Neural cell (in vitro differentiated cells): ENCODE measurements around the gene PSD2. TPM values are rescaled to one million over a fixed set of nuclear protein-coding genes. Genes with fewer than 3 reads are reported as not detected.

Source experiments
- H2AFZ ChIP-seq: fragments of 200-600, 300-800 bp; sonication (generic), shearing (Covaris generic); 2 replicates; pipeline ENCODE4 v1.6.0; 2014; ENCODE audit warnings: low read depth, mild to moderate bottlenecking, antibody characterized with exemption, low read length, moderate library complexity
- H3F3A ChIP-seq: fragments of 200-600 bp; shearing (Covaris generic); 2 replicates; pipeline ENCODE4 v1.6.1; 2016; ENCODE audit warnings: mild to moderate bottlenecking, moderate library complexity, mixed read lengths, antibody characterized with exemption, low read length; ENCODE audit not compliant: insufficient read depth, poor library complexity, severe bottlenecking
- H3K27ac ChIP-seq: fragments of 200-600, 300-800 bp; sonication (generic), shearing (Covaris generic); 2 replicates; pipeline ENCODE4 v1.5.1; 2014; ENCODE audit warnings: mild to moderate bottlenecking, low read length, moderate library complexity
- H3K27me3 ChIP-seq: fragments of 300-800, 200-600 bp; sonication (generic), shearing (Covaris generic); 2 replicates; pipeline ENCODE4 v1.6.0; 2014; ENCODE audit warnings: mild to moderate bottlenecking, low read depth, low read length, moderate library complexity; ENCODE audit not compliant: insufficient read depth
- H3K36me3 ChIP-seq: fragments of 300-800, 200-600 bp; sonication (generic), shearing (Covaris generic); 2 replicates; pipeline ENCODE4 v1.5.1; 2014; ENCODE audit warnings: mild to moderate bottlenecking, antibody characterized with exemption, low read length, moderate library complexity; ENCODE audit not compliant: insufficient read depth
- H3K4me2 ChIP-seq: fragments of 300-800, 200-600 bp; sonication (generic), shearing (Covaris generic); 2 replicates; pipeline ENCODE4 v1.6.0; 2014; ENCODE audit warnings: mild to moderate bottlenecking, low read length
- H3K4me3 ChIP-seq: fragments of 300-800, 200-600 bp; sonication (generic), shearing (Covaris generic); 2 replicates; pipeline ENCODE4 v1.5.1; 2014; ENCODE audit warnings: mild to moderate bottlenecking, low read length, moderate library complexity
- H3K79me2 ChIP-seq: fragments of 200-600 bp; shearing (Covaris generic); replicated peaks from 2 replicates; pipeline ENCODE4 v1.6.0; 2014; ENCODE audit warnings: mild to moderate bottlenecking, low read length, moderate library complexity; ENCODE audit not compliant: insufficient read depth
- H3K9ac ChIP-seq: fragments of 300-800, 200-600 bp; sonication (generic), shearing (Covaris generic); 2 replicates; pipeline ENCODE4 v1.6.1; 2016; ENCODE audit warnings: mild to moderate bottlenecking, low read length, mixed read lengths
- H3K9me2 ChIP-seq: fragments of 200-600 bp; shearing (Covaris generic); 2 replicates; pipeline ENCODE4 v1.6.1; 2016; ENCODE audit warnings: mild to moderate bottlenecking, low read length, mixed read lengths; ENCODE audit not compliant: insufficient read depth
- H3K9me3 ChIP-seq: fragments of 200-600, 300-800 bp; sonication (generic), shearing (Covaris generic); 2 replicates; pipeline ENCODE4 v1.6.1; 2016; ENCODE audit warnings: mild to moderate bottlenecking, mixed run types, low read length, moderate library complexity, mixed read lengths
- H4K20me1 ChIP-seq: fragments of 200-600 bp; shearing (Covaris generic); 2 replicates; pipeline ENCODE4 v1.6.1; 2016; ENCODE audit warnings: mild to moderate bottlenecking, mixed run types; ENCODE audit not compliant: insufficient read depth
- CTCF ChIP-seq: fragments of 450-650 bp; IDR thresholded peaks from 2 replicates; pipeline ENCODE4 v1.5.1; 2014; ENCODE audit warnings: antibody characterized with exemption, mild to moderate bottlenecking, moderate library complexity; ENCODE audit not compliant: poor library complexity, severe bottlenecking
- EP300 ChIP-seq: fragments of 450-650 bp; conservative IDR thresholded peaks from 2 replicates; pipeline ENCODE4 v1.6.1; 2014; ENCODE audit warnings: antibody characterized with exemption, mild to moderate bottlenecking, moderate library complexity; ENCODE audit not compliant: poor library complexity, severe bottlenecking
- EZH2 ChIP-seq: fragments of 200-600, 300-800 bp; shearing (Covaris generic), sonication (generic); IDR thresholded peaks from 2 replicates; pipeline ENCODE4 v1.6.1; 2014; ENCODE audit warnings: antibody characterized with exemption, low read length, borderline replicate concordance, mild to moderate bottlenecking; ENCODE audit not compliant: insufficient read depth, poor library complexity, severe bottlenecking
- MXI1 ChIP-seq: fragments of 450-650 bp; conservative IDR thresholded peaks from 2 replicates; pipeline ENCODE4 v1.6.1; 2014; ENCODE audit warnings: antibody characterized with exemption, mild to moderate bottlenecking; ENCODE audit not compliant: poor library complexity, severe bottlenecking
- POLR2AphosphoS5 ChIP-seq: IDR thresholded peaks from 2 replicates; pipeline ENCODE4 v1.6.1; 2012
- RAD21 ChIP-seq: fragments of 450-650 bp; conservative IDR thresholded peaks from 2 replicates; pipeline ENCODE4 v1.6.1; 2014; ENCODE audit warnings: antibody characterized with exemption, mild to moderate bottlenecking, moderate library complexity
- REST ChIP-seq: IDR thresholded peaks from 2 replicates; pipeline ENCODE4 v1.6.1; 2012; ENCODE audit warnings: borderline replicate concordance
- SMC3 ChIP-seq: fragments of 450-650 bp; conservative IDR thresholded peaks from 2 replicates; pipeline ENCODE4 v1.6.1; 2014; ENCODE audit warnings: antibody characterized with exemption, mild to moderate bottlenecking, moderate library complexity; ENCODE audit not compliant: poor library complexity
- TAF1 ChIP-seq: IDR thresholded peaks from 2 replicates; pipeline ENCODE4 v1.6.1; 2012; ENCODE audit warnings: low read depth
- polyA plus RNA-seq: library from polyadenylated mRNA; depleted of rRNA; stranded (reverse); fragments of >200 nt; gene quantifications from 2 replicates; pipeline ENCODE4 v1.2.3, GENCODE V29; 2014

Gene PSD2
- polyA plus RNA-seq, 1 donor from 2014 or later = 33.4 TPM

GRCh38 chr5:139859013-139859412, 63.4 kb downstream of the PSD2 start:
- Histone ChIP-seq H4K20me1 (no peaks in the 10 kb centered on the region), H3K4me2 (no peak overlapping the region), H3K27me3 (no peaks in the 10 kb centered on the region), H3F3A (no peaks in the 10 kb centered on the region), H3K36me3 (no peaks in the 10 kb centered on the region), H3K4me3 (no peak overlapping the region), H3K79me2 (no peaks in the 10 kb centered on the region), H3K9me3 (no peaks in the 10 kb centered on the region), H3K9ac (no peak overlapping the region), H3K9me2 (no peaks in the 10 kb centered on the region), H3K27ac (no peak overlapping the region), H2AFZ (no peak overlapping the region)
- no peak for TF ChIP-seq MXI1
- no peak for TF ChIP-seq RAD21
- no peak for TF ChIP-seq EZH2
- no peak for TF ChIP-seq SMC3
- no peak for TF ChIP-seq CTCF
- no peak for TF ChIP-seq POLR2AphosphoS5
- TF ChIP-seq TAF1 = no peak
- no peak for TF ChIP-seq REST
- no peak for TF ChIP-seq EP300

GRCh38 chr5:139861021-139861888, 65.6 kb downstream of the PSD2 start:
- Histone ChIP-seq H3K27ac (no peak overlapping the region), H3K4me3 (no peak overlapping the region), H3K9me3 (no peaks in the 10 kb centered on the region), H3K36me3 (no peaks in the 10 kb centered on the region), H3K9ac (no peak overlapping the region), H3K9me2 (no peaks in the 10 kb centered on the region), H3K4me2 (no peak overlapping the region), H2AFZ (no peak overlapping the region), H3F3A (no peaks in the 10 kb centered on the region), H3K79me2 (no peaks in the 10 kb centered on the region), H3K27me3 (no peaks in the 10 kb centered on the region), H4K20me1 (no peaks in the 10 kb centered on the region)
- no peak for TF ChIP-seq CTCF
- TF ChIP-seq EZH2 = no peak
- TF ChIP-seq POLR2AphosphoS5 = no peak
- no peak for TF ChIP-seq REST
